Measurements from ENCODE around the gene TLL1.

GRCh38 chr4:165844161-165844560, 28.9 kb upstream of the TLL1 start:
- TF ChIP-seq CTCF (conservative IDR thresholded peaks at IDR 0.05; ENCODE audit: low read length) = no peak
- TF ChIP-seq EZH2phosphoT487 (IDR thresholded peaks at IDR 0.05; ENCODE audit: borderline replicate concordance, low read depth, low read length) = no peak
